SK-N-SH (cell line): ENCODE results near the gene ANAPC5.

ENCODE experiments used
- CTCF ChIP-seq: fragments of 200-600 bp; sonication (generic); IDR thresholded peaks from 2 replicates; pipeline ENCODE4 v1.6.1; 2017; ENCODE audit warnings: antibody characterized with exemption, mild to moderate bottlenecking, moderate library complexity
- EP300 ChIP-seq, 2 experiments: IDR thresholded peaks; 2 replicates each; pipeline versions ENCODE4 v1.4.0 to v1.6.1; 2012; ENCODE audit warnings: borderline replicate concordance in 1 of 2, low read depth in 1 of 2, low read length in 1 of 2
- EZH2phosphoT487 ChIP-seq: fragments of 200-600 bp; sonication (generic); IDR thresholded peaks from 2 replicates; pipeline ENCODE4 v1.6.1; 2017; ENCODE audit warnings: low read depth, mixed run types, mild to moderate bottlenecking, antibody characterized with exemption, moderate library complexity, borderline replicate concordance
- FOXJ3 ChIP-seq: sonication (generic); formaldehyde crosslinking; IDR thresholded peaks from 2 replicates; pipeline ENCODE4 v1.5.1; 2020; ENCODE audit warnings: mild to moderate bottlenecking, missing genetic modification reagents
- FOXM1 ChIP-seq: IDR thresholded peaks from 2 replicates; pipeline ENCODE4 v1.4.0; 2012; ENCODE audit warnings: low read depth, mild to moderate bottlenecking
- JUND ChIP-seq: IDR thresholded peaks from 2 replicates; pipeline ENCODE4 v1.4.0; 2012
- MXI1 ChIP-seq: IDR thresholded peaks from 2 replicates; pipeline ENCODE4 v1.6.1; 2012; ENCODE audit warnings: mild to moderate bottlenecking, low read depth, low read length, improper control_type of control experiment
- NFIC ChIP-seq: IDR thresholded peaks from 2 replicates; pipeline ENCODE4 v1.4.0; 2012; ENCODE audit warnings: borderline replicate concordance
- POLR2AphosphoS5 ChIP-seq: IDR thresholded peaks from 2 replicates; pipeline ENCODE4 v1.6.1; 2012; ENCODE audit warnings: low read depth, low read length
- RAD21 ChIP-seq: IDR thresholded peaks from 2 replicates; pipeline ENCODE4 v1.6.1; 2012; ENCODE audit warnings: mild to moderate bottlenecking, low read length
- RFX5 ChIP-seq: IDR thresholded peaks from 2 replicates; pipeline ENCODE4 v1.6.1; 2012; ENCODE audit warnings: mild to moderate bottlenecking, improper control_type of control experiment, low read length
- SIN3A ChIP-seq: IDR thresholded peaks from 2 replicates; pipeline ENCODE4 v1.6.1; 2012; ENCODE audit warnings: low read depth, mild to moderate bottlenecking, low read length, moderate library complexity, borderline replicate concordance
- YY1 ChIP-seq: IDR thresholded peaks from 2 replicates; pipeline ENCODE4 v1.4.0; 2012; ENCODE audit warnings: low read depth, mild to moderate bottlenecking

- no peak for TF ChIP-seq RAD21
- TF ChIP-seq CTCF: no peak
- TF ChIP-seq EP300 (IDR thresholded peaks at IDR 0.05; ENCODE audit: borderline replicate concordance in 1 of 2, low read depth in 1 of 2, low read length in 1 of 2): no peak
- no peak for TF ChIP-seq FOXM1
- TF ChIP-seq MXI1: no peak
- TF ChIP-seq FOXJ3 (CRISPR knock-in tag): no peak
- TF ChIP-seq SIN3A: no peak
- no peak for TF ChIP-seq YY1
- no peak for TF ChIP-seq NFIC
- TF ChIP-seq JUND: no peak
- no peak for TF ChIP-seq EZH2phosphoT487
- no peak for TF ChIP-seq POLR2AphosphoS5
- no peak for TF ChIP-seq RFX5
Measured at GRCh38 chr12:121259074-121259473, 93.1 kb downstream of the ANAPC5 start.
